GM10847 (cell line): ENCODE data around the gene ZC3H14.

Experiments used
- POLR2A ChIP-seq: IDR thresholded peaks from 2 replicates; pipeline ENCODE4 v1.6.1; 2011; ENCODE audit not compliant: insufficient read length; ENCODE audit errors: extremely low read depth

Gene ZC3H14

DNA sequence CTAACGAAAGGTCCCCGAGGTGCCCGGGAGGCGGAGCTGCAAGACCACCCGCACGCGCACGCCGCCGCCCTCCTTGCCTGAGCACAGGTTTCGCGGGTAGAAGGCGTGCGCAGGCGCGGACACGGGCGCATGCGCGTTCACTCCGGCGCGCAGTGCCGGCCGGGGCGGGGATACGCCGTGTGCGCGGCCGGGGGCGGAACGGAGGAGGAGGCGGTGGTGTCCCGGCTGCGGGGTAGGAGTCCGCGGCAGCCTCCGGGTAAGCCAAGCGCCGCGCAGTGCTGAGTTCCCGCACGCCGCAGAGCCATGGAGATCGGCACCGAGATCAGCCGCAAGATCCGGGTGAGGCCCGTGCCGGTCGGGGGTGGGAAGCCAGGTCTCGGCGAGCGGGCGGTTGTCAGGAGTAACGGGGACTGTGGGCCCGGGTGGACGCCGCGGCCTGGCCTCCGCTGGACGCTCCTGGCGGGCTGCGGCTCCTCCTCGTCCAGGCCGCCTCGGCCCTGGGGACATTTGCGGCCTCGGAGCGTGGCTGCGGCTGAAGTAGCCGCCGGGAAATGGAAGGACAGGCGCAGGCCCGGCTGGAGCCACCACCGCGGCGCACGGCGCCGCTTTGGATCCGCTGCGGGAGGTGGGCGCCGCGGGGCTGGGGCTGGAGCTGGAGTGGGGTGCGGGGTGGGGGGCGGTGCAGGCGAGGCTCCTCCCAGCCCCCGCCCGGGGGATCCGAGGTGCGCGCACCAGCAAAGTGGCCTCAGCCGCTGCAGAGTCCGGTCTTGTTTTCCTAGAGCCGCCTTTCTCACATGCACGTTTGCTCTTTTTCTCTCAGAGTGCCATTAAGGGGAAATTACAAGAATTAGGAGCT, at the start of gene ZC3H14:
TSS of gene ZC3H14 (plus strand) at position 207 of the 856 bp plus-strand sequence. CDS start at position 304, 97 bp downstream.
- peak; percentile 70 for TF ChIP-seq POLR2A

DNA sequence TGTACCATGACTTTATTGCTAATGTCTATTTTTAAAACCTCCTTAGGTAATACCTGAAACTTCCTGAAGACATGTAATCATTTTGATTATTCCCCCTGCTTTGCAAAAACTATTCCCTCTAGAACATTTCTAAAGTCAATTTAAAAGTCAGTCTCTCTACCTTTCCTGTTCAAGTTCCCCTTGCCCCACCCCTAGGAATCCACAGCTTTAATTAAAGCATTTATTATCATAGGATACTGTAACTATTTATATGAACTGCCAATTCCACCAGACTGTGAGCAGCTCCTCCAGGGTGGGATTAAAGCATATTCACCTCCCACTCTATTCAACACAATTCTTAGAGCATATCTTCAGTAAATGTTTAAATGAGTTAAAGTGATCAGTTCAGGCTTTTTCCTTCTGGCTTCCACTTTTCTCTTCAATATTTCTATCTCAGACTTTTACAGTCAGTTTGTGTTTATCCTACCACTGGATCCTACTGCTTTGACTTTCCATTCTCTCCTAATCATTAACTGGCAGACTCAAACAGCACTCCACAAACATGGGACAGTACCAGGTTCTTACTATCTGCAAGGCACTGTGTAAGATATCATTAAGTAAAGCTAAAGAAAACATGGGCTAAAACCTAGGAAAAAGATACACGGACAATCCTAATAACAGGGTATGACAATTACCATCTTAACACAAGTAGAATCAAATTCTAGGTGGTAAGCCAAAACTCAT, 47.2 kb upstream of the ZC3H14 start:
- TF ChIP-seq POLR2A, result no peak

DNA sequence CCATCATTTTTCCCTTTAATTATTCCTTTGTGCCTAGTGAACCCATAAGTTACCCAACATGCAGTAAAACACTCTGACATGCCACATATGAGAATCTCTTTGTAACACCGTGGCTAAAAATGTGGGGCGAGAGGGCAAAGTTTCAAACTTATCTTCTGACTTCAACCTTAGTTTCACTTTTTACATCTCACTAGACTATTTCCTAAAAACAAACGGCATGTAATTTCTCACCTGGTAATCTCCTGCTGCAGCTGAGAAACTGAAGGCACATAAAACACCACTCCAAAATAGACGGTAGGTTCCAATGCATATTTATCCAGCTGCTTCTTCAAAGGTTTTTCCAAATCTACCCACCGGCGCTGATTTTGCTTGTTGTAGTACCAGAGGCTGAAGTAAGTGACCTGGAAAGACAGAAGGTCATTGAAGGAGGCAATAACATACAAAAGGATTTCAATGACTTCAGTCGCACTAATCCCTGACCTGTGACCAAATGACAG, 45.9 kb upstream of the ZC3H14 start:
- no peak for TF ChIP-seq POLR2A

GRCh38 chr14:88518592-88519512, 44.0 kb upstream of the ZC3H14 start:
- no peak for TF ChIP-seq POLR2A

DNA sequence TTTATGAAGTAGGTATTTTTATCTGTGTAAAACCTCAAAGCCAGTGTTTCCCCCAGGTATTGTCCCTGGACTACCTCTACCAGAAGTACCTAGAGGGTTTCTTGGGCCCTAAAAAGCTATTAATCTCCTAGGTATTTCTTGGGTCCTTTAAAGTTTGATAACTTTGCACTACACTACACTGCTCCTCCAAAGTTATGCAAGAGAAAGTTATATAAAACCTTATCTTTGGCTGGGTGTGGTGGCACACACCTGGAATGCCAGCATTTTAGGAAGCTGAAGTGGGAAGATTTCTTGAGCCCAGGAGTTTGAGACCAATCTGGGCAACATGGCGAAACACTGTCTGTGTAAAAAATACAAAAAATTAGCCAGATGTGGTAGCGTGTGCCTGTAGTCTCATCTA, 42.9 kb upstream of the ZC3H14 start:
- no peak for TF ChIP-seq POLR2A

DNA sequence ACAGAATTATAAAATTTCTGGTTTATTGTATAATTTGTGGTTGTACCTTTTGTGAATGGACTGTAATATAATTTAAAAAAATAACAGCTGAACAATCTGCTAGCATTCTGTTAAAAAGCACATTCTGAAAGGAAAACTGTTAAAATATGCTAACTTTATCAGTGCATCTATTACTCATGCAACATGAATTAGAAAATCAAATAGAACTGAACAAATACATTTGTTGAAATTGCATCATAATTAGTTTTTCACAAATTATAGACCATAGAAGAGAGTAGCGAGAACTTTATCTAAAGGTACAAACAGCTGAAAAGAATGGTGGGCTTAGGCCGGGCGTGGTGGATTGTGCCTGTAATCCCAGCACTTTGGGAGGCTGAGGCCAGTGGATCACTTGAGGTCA, 41.0 kb upstream of the ZC3H14 start:
- TF ChIP-seq POLR2A, result no peak

DNA sequence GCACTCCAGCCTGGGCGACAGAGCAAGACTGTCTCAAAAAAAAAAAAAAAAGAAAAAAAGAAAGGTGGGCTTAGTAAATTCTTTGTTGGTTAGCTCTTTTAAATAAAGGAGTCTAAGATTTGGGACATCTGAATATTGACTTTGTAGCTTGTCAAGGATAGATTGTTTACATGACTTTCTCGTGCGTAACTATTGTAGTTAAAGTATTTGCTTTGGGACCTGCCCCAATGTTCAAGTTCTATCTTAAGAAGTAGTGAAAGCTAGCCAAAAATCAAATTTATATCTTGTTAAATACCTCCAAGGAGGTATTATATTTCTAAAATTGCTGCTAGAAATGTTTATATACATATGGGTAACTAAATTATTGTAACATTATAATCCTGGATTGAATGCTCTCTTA, 40.4 kb upstream of the ZC3H14 start:
- no peak for TF ChIP-seq POLR2A

DNA sequence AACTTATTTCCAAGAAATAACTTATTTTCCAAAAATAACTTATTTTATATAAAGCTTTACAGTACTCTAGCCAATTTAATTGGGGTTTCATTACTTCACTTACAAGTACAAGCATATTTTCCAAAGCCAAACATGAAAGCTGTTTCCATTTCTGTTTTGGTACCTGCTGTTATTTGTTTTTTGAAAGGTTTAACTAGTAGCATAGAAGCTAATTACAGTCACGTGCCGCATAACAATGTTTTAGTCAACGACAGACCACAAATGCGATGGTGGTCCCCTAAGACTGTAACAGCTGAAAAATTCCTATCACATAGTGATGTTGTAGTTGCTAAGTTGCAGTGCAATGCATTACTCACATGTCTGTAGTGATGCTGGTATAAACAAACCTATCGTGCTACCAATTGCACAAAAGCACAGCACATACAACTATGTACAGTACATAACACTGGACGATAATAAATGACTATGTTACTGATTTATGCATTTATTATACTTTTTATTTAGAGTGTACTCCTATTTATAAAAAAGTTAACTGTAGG, 29.7 kb upstream of the ZC3H14 start:
- TF ChIP-seq POLR2A, result no peak

DNA sequence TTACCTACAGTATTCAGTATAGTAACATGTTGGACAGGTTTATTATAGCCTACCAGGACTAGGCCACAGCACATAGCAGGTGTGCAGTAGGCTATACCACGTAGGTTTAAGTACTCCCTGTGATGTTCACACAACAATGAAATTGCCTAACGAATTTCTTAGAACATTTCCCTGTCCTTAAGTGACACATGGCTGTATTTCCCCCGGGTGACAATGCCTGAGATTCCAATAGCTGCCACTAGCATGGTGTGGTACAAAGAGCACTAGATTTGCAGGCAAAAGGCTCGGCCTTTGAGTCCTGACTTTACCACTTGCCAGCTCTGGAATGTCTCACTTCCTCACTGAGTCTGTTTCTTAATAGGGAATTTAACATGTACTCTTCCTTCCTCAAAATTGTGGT, 27.7 kb upstream of the ZC3H14 start:
- TF ChIP-seq POLR2A, result no peak

- no peak for TF ChIP-seq POLR2A
These were observed 27.0 kb upstream of the ZC3H14 start for GRCh38 chr14:88535813-88536212.

DNA sequence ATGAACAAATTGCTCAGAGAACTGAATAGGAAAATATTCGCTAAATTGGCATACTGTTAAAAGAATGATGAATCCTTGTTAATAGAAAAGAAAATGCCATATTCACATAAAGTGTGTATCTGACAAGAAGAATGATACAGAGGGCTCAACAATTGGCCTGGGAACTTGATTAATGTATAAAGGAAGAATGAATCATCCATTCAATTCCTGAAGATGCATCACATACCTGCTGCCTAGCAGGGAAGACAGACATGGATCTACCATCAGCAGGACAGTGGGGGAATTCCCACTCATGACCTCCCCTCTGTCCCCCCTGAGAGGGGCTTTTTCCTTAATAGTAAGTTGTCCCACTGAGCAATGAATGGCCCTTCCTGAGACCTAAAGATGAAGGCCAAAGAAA, 21.5 kb upstream of the ZC3H14 start:
- no peak for TF ChIP-seq POLR2A

- TF ChIP-seq POLR2A, result no peak
These were observed 19.7 kb upstream of the ZC3H14 start for GRCh38 chr14:88542857-88543795.

- no peak for TF ChIP-seq POLR2A
These were observed 17.6 kb upstream of the ZC3H14 start for GRCh38 chr14:88545256-88545655.
